ENCODE data around the gene CFAP68. TPM values are rescaled to one million over a fixed set of nuclear protein-coding genes. Genes with fewer than 3 reads are reported as not detected.

The CFAP68 gene
- total and polyA plus RNA-seq, 2 of the 13 experiments (the other 11 are each of a cell fraction or from before 2014, with no cell fraction given): 22.2 to 25.6 TPM

DNA sequence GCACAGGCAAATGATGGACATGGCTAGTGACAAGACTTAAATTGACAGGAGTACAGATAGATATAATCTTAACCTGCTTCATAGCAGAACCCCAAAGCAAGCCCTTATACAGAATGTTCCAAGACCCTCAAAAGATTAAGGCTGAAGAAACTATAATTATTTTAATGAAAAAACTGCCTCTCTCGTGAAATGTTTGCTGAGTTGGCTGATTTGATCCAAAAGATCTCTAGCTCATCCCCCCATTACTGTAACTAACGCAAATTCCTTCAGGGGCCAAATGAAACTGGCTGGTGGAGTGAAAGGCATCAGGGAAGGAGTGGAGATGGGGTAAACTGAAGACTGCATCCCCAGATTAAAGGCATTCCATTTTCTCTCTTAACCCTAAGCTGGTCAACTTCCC lies 27.2 kb upstream of the CFAP68 start (continued):
- TF ChIP-seq, protein P1, sequence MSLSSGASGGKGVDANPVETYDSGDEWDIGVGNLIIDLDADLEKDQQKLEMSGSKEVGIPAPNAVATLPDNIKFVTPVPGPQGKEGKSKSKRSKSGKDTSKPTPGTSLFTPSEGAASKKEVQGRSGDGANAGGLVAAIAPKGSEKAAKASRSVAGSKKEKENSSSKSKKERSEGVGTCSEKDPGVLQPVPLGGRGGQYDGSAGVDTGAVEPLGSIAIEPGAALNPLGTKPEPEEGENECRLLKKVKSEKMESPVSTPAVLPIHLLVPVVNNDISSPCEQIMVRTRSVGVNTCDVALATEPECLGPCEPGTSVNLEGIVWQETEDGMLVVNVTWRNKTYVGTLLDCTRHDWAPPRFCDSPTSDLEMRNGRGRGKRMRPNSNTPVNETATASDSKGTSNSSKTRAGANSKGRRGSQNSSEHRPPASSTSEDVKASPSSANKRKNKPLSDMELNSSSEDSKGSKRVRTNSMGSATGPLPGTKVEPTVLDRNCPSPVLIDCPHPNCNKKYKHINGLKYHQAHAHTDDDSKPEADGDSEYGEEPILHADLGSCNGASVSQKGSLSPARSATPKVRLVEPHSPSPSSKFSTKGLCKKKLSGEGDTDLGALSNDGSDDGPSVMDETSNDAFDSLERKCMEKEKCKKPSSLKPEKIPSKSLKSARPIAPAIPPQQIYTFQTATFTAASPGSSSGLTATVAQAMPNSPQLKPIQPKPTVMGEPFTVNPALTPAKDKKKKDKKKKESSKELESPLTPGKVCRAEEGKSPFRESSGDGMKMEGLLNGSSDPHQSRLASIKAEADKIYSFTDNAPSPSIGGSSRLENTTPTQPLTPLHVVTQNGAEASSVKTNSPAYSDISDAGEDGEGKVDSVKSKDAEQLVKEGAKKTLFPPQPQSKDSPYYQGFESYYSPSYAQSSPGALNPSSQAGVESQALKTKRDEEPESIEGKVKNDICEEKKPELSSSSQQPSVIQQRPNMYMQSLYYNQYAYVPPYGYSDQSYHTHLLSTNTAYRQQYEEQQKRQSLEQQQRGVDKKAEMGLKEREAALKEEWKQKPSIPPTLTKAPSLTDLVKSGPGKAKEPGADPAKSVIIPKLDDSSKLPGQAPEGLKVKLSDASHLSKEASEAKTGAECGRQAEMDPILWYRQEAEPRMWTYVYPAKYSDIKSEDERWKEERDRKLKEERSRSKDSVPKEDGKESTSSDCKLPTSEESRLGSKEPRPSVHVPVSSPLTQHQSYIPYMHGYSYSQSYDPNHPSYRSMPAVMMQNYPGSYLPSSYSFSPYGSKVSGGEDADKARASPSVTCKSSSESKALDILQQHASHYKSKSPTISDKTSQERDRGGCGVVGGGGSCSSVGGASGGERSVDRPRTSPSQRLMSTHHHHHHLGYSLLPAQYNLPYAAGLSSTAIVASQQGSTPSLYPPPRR (CRISPR knock-in tag; IDR thresholded peaks at IDR 0.05; ENCODE audit: borderline replicate concordance): no peak
- TF ChIP-seq TBL1XR1 (IDR thresholded peaks at IDR 0.05; ENCODE audit: borderline replicate concordance, low read length, partially characterized antibody) (no peak), MIER2 (CRISPR knock-in tag; IDR thresholded peaks at IDR 0.05) (no peak)

DNA sequence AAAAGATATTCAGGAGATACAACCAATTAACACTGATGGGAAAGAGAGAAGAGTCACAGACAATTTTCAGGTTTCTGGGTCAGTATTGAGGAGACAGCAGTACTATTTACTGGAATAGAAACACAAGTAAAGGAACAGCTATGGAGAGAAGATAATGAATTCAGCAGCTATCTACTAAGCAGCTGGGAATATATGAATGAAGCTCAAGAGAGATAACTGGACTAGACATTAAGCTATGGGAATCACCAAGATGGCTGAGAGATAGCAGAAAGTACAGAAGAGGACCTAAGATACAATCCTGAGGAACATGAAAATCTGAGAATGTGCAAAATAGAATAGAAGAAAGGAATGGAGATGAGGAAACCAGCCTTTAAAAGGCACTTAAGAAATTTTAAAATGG lies 23.8 kb upstream of the CFAP68 start:
- Histone ChIP-seq H2AFZ (ENCODE audit: low read length) (no peak overlapping the region), H3K79me2 (ENCODE audit: insufficient read depth, low read length) (no peaks in the 10 kb centered on the region), H3K36me3 (replicated peaks in 1 of 2; ENCODE audit: control insufficient read depth in 1 of 2, insufficient read depth in 2 of 2, low read length in 2 of 2) (peaks cover 6 to 40% of the 10 kb centered on the region in 2 experiments; a peak in 3 of 5 replicates), H3K4me2 (ENCODE audit: low read depth, low read length) (no peak overlapping the region), H3K9ac (ENCODE audit: insufficient read depth, low read depth, low read length) (no peak overlapping the region), H4K20me1 (ENCODE audit: insufficient read depth, low read length) (no peaks in the 10 kb centered on the region), H3K27me3 (ENCODE audit: control insufficient read depth in 1 of 2, insufficient read depth in 2 of 2, low read length in 2 of 2) (no peaks in the 10 kb centered on the region), H3K4me3 (replicated peaks in 1 of 3; ENCODE audit: insufficient read depth in 1 of 3, low read depth in 2 of 3, low read length in 3 of 3) (no peak overlapping the region), H3K4me1 (ENCODE audit: insufficient read depth, low read length) (0 out of 2 replicates have a peak, but pooled peaks cover 4% of the 10 kb centered on the region), H3K27ac (ENCODE audit: extremely low read length, insufficient read depth, low read length) (no peak overlapping the region), H3K9me3 (ENCODE audit: low read length) (no peaks in the 10 kb centered on the region)
- ATAC-seq (no peak), DNase-seq (ENCODE audit: low spot score) (no peak), FAIRE-seq (no peak)
- in situ Hi-C loops (cut with HindIII; ENCODE audit: extremely low pct_ligation_motif_present, low pct_unique_long_range_greater_than_20kb) (no loop called here), intact Hi-C loops (cut with micrococcal nuclease; ENCODE audit: unreplicated experiment) (no loop called here)
- TF ChIP-seq MIXL1 (CRISPR knock-in tag; IDR thresholded peaks at IDR 0.05): no peak
- no peak for TF ChIP-seq RORA (CRISPR knock-in tag; IDR thresholded peaks at IDR 0.05)
- no peak for TF ChIP-seq SMAD1 (CRISPR knock-in tag; IDR thresholded peaks at IDR 0.05; ENCODE audit: borderline replicate concordance, low read depth)
- TF ChIP-seq ZNF7 (CRISPR knock-in tag; IDR thresholded peaks at IDR 0.05): no peak
- TF ChIP-seq, protein P2, sequence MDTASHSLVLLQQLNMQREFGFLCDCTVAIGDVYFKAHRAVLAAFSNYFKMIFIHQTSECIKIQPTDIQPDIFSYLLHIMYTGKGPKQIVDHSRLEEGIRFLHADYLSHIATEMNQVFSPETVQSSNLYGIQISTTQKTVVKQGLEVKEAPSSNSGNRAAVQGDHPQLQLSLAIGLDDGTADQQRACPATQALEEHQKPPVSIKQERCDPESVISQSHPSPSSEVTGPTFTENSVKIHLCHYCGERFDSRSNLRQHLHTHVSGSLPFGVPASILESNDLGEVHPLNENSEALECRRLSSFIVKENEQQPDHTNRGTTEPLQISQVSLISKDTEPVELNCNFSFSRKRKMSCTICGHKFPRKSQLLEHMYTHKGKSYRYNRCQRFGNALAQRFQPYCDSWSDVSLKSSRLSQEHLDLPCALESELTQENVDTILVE (CRISPR knock-in tag; IDR thresholded peaks at IDR 0.05): no peak
- no peak for TF ChIP-seq HNRNPH1 (optimal IDR thresholded peaks at IDR 0.05; ENCODE audit: low read depth, low read length)
- BruUV-seq (replicated peaks): no TSS peak
- ChIA-PET POLR2A (no interaction called here), CTCF (ENCODE audit: low intra/inter-chr PET ratio, low total read pairs) (no interaction called here)
